ENCODE data around the gene ZC3H4.

DNA sequence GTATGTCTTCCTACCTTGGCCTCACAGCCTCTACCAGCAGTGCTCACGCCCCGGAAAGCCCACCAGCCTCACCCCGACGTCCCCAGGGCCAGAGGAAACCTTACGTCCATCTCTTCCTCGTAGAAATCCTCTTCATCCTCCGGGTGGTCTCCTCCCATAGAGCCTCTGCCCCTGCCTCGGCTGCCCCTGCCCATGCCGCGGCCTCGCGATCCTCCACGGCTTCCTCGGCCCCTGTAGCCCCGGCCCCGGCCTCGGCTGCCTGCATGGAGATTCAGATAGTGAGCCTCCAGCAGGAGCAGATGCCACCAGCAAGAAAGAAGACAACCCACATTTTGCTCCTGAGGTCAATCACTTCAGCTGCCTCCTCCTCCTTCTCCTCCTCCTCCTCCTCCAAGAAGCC lies 27.3 kb downstream of the ZC3H4 start:
- TF ChIP-seq, protein P1, sequence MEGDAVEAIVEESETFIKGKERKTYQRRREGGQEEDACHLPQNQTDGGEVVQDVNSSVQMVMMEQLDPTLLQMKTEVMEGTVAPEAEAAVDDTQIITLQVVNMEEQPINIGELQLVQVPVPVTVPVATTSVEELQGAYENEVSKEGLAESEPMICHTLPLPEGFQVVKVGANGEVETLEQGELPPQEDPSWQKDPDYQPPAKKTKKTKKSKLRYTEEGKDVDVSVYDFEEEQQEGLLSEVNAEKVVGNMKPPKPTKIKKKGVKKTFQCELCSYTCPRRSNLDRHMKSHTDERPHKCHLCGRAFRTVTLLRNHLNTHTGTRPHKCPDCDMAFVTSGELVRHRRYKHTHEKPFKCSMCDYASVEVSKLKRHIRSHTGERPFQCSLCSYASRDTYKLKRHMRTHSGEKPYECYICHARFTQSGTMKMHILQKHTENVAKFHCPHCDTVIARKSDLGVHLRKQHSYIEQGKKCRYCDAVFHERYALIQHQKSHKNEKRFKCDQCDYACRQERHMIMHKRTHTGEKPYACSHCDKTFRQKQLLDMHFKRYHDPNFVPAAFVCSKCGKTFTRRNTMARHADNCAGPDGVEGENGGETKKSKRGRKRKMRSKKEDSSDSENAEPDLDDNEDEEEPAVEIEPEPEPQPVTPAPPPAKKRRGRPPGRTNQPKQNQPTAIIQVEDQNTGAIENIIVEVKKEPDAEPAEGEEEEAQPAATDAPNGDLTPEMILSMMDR (IDR thresholded peaks at IDR 0.05; ENCODE audit: extremely low read depth in 1 of 2, insufficient read depth in 1 of 2, low read depth in 1 of 2, low read length in 2 of 2), result no peak
- TF ChIP-seq, protein P2, sequence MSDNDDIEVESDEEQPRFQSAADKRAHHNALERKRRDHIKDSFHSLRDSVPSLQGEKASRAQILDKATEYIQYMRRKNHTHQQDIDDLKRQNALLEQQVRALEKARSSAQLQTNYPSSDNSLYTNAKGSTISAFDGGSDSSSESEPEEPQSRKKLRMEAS (IDR thresholded peaks at IDR 0.05; ENCODE audit: insufficient read depth, insufficient read length), result no peak
